BJ (cell line): ENCODE results near the gene EPB41L4A. TPM values are rescaled to one million over a fixed set of nuclear protein-coding genes. Genes with fewer than 3 reads are reported as not detected.

Experiments used
- CTCF ChIA-PET: fragments of 350-600 bp; formaldehyde crosslinking; extraction: SDS; loops from one replicate; lab custom pipeline; 2021; ENCODE audit warnings: antibody characterized with exemption, inconsistent platforms; lab: Yijun Ruan, JAX
- POLR2A ChIA-PET: fragments of 300-600 bp; sonication (Branson Sonifier 250); formaldehyde crosslinking; extraction: SDS; loops from one replicate; lab custom pipeline; 2021; ENCODE audit warnings: antibody characterized with exemption; lab: Charles Lee
- DNase-seq: peaks from one replicate; pipeline ENCODE4 v3.0.0-alpha.2; 2011; ENCODE audit warnings: low read depth
- H3K27me3 ChIP-seq: 2 replicates; pipeline ENCODE4 v1.6.0; 2011; ENCODE audit warnings: low read length; ENCODE audit not compliant: control insufficient read depth, insufficient read depth
- H3K36me3 ChIP-seq: 2 replicates; pipeline ENCODE4 v1.5.1; 2011; ENCODE audit warnings: low read length; ENCODE audit not compliant: control insufficient read depth, insufficient read depth
- H3K4me3 ChIP-seq: 2 replicates; pipeline ENCODE4 v1.5.1; 2011; ENCODE audit warnings: low read depth, mild to moderate bottlenecking, control low read depth, low read length
- CTCF ChIP-seq: IDR thresholded peaks from 2 replicates; pipeline ENCODE4 v1.5.1; 2011; ENCODE audit warnings: low read depth, mild to moderate bottlenecking, control low read depth, inconsistent platforms, low read length, moderate library complexity; ENCODE audit not compliant: insufficient read depth
- polyA plus RNA-seq: library from polyadenylated mRNA; depleted of rRNA; stranded (reverse); fragments of >200 nt; gene quantifications from 2 replicates; pipeline ENCODE4 v1.2.3, GENCODE V29; 2011

EPB41L4A gene
- polyA plus RNA-seq, 1 experiment, result 0.04 TPM

GRCh38 chr5:112201141-112201540 lies 217.9 kb downstream of the EPB41L4A start:
- Histone ChIP-seq H3K36me3 (no peaks in the 10 kb centered on the region), H3K27me3 (no peaks in the 10 kb centered on the region), H3K4me3 (no peak overlapping the region)
- CTCF ChIA-PET, result no interaction called here
- POLR2A ChIA-PET, result no interaction called here
- no peak for TF ChIP-seq CTCF
- DNase-seq, result no peak

GRCh38 chr5:112200131-112200530 lies 218.9 kb downstream of the EPB41L4A start:
- no peak for TF ChIP-seq CTCF
- Histone ChIP-seq H3K27me3 (no peaks in the 10 kb centered on the region), H3K36me3 (no peaks in the 10 kb centered on the region), H3K4me3 (no peak overlapping the region)
- ChIA-PET CTCF (no interaction called here), POLR2A (no interaction called here)
- no peak for DNase-seq

- ChIA-PET POLR2A (no interaction called here), CTCF (interaction anchor here (0.9 kb wide), 1 partner anchor 21 kb away, joined by 3 read pairs; no protein-coding TSS in a partner anchor)
- H3K27me3 ChIP-seq, result peaks cover 4% of the 10 kb centered on the region; the same call in 1 of the 2 replicates
These were observed 222.5 kb downstream of the EPB41L4A start for GRCh38 chr5:112196584-112196983.

GRCh38 chr5:112195924-112196323 lies 223.2 kb downstream of the EPB41L4A start:
- DNase-seq, result no peak
- Histone ChIP-seq H3K4me3 (no peak overlapping the region), H3K36me3 (no peaks in the 10 kb centered on the region), H3K27me3 (peaks cover 5% of the 10 kb centered on the region; the same call in 1 of the 2 replicates)
- ChIA-PET CTCF (interaction anchor here (0.9 kb wide), 1 partner anchor 20 kb away, joined by 3 read pairs; no protein-coding TSS in a partner anchor), POLR2A (no interaction called here)
- TF ChIP-seq CTCF, result no peak

More at GRCh38 chr5:112196584-112196983, 222.5 kb downstream of the EPB41L4A start:
- Histone ChIP-seq H3K4me3 (no peak overlapping the region), H3K36me3 (no peaks in the 10 kb centered on the region)
- DNase-seq, result no peak
- TF ChIP-seq CTCF, result no peak

- ChIA-PET POLR2A (no interaction called here), CTCF (interaction anchor here (1.1 kb wide), 1 partner anchor 18 kb away, joined by 3 read pairs; no protein-coding TSS in a partner anchor)
- no peak for TF ChIP-seq CTCF
- no peak for DNase-seq
- Histone ChIP-seq H3K36me3 (no peaks in the 10 kb centered on the region), H3K4me3 (no peak overlapping the region), H3K27me3 (peaks cover 5% of the 10 kb centered on the region; the same call in 1 of the 2 replicates)
These were observed 226.2 kb downstream of the EPB41L4A start for GRCh38 chr5:112192866-112193265.
